OCI-LY7 (cell line): ENCODE data around the gene HELZ. TPM values are rescaled to one million over a fixed set of nuclear protein-coding genes. Genes with fewer than 3 reads are reported as not detected.

Source experiments
- BruUV-seq: library from RNA; stranded (reverse); fragments of 400-500 nt; replicated peaks from 2 replicates; lab custom pipeline; 2021; lab: Mats Ljungman, UMichigan
- CTCF ChIA-PET: fragments of 300-600 bp; sonication (Branson Sonifier 250); formaldehyde crosslinking; loops from one replicate; lab custom pipeline; 2022; ENCODE audit warnings: antibody characterized with exemption; ENCODE audit not compliant: unreplicated experiment; lab: Charles Lee
- POLR2A ChIA-PET: fragments of 300-600 bp; sonication (Branson Sonifier 250); formaldehyde crosslinking; loops from one replicate; lab custom pipeline; 2022; ENCODE audit warnings: antibody characterized with exemption; lab: Charles Lee
- DNase-seq: peaks from one replicate; pipeline ENCODE4 v3.0.0-alpha.2; 2015; ENCODE audit warnings: low spot score
- H2AFZ ChIP-seq: fragments of 200-600 bp; sonication (generic), shearing (Covaris generic); 2 replicates; pipeline ENCODE4 v1.6.1; 2014; ENCODE audit warnings: mild to moderate bottlenecking, antibody characterized with exemption, low read length, moderate library complexity
- H3K27ac ChIP-seq: fragments of 200-600 bp; sonication (generic); 2 replicates; pipeline ENCODE4 v1.5.1; 2014; ENCODE audit warnings: mixed run types, low read depth, mild to moderate bottlenecking, moderate library complexity, low read length, inconsistent platforms; ENCODE audit not compliant: poor library complexity, severe bottlenecking
- H3K36me3 ChIP-seq: fragments of 200-600 bp; sonication (generic); 2 replicates; pipeline ENCODE4 v1.6.1; 2014; ENCODE audit warnings: mild to moderate bottlenecking, antibody characterized with exemption, low read length, moderate library complexity, mixed read lengths; ENCODE audit not compliant: insufficient read depth
- H3K4me1 ChIP-seq: fragments of 200-600 bp; sonication (generic); 2 replicates; pipeline ENCODE4 v1.5.1; 2014; ENCODE audit warnings: mild to moderate bottlenecking, low read length; ENCODE audit not compliant: insufficient read depth, poor library complexity, severe bottlenecking
- H3K4me2 ChIP-seq: fragments of 200-600 bp; sonication (generic); 2 replicates; pipeline ENCODE4 v1.6.1; 2014; ENCODE audit warnings: mild to moderate bottlenecking, low read length
- H3K4me3 ChIP-seq: fragments of 200-600 bp; sonication (generic); 2 replicates; pipeline ENCODE4 v1.5.1; 2014; ENCODE audit warnings: mild to moderate bottlenecking, low read depth, low read length; ENCODE audit not compliant: poor library complexity, severe bottlenecking
- H3K79me2 ChIP-seq: fragments of 200-600 bp; sonication (generic); 2 replicates; pipeline ENCODE4 v1.6.1; 2016; ENCODE audit warnings: low read depth, mild to moderate bottlenecking, low read length, moderate library complexity, mixed read lengths; ENCODE audit not compliant: insufficient read depth
- H3K9me2 ChIP-seq: fragments of 200-600 bp; sonication (generic); 2 replicates; pipeline ENCODE4 v1.6.1; 2016; ENCODE audit warnings: mild to moderate bottlenecking, low read length, mixed read lengths; ENCODE audit not compliant: insufficient read depth
- H3K9me3 ChIP-seq: fragments of 200-600 bp; sonication (generic); 2 replicates; pipeline ENCODE4 v1.6.1; 2014; ENCODE audit warnings: mild to moderate bottlenecking, mixed run types, low read length, mixed read lengths
- H4K20me1 ChIP-seq: fragments of 200-600 bp; sonication (generic); 2 replicates; pipeline ENCODE4 v1.6.1; 2014; ENCODE audit warnings: mild to moderate bottlenecking, antibody characterized with exemption, low read length, moderate library complexity, mixed read lengths; ENCODE audit not compliant: insufficient read depth
- EZH2phosphoT487 ChIP-seq: fragments of 200-600 bp; sonication (generic); IDR thresholded peaks from 2 replicates; pipeline ENCODE4 v1.6.1; 2018; ENCODE audit warnings: low read depth, borderline replicate concordance, mild to moderate bottlenecking, mixed run types, antibody characterized with exemption, low read length, moderate library complexity, mixed read lengths
- intact Hi-C: fragments of 100-400 bp; cut with micrococcal nuclease; formaldehyde crosslinking; loops from one replicate; pipeline ENCODE4 v1.10.0; 2022; ENCODE audit not compliant: unreplicated experiment
- total RNA-seq, 2 experiments: library from RNA; depleted of rRNA in 1 of 2; stranded (reverse); fragments of >200 nt in 1 of 2; shearing (Covaris generic) in 1 of 2; gene quantifications; 2 replicates each; pipeline ENCODE4 v1.2.3, GENCODE V29; 2014 to 2022
- TF ChIP-seq, protein P1 (sequence below): fragments of 200-600 bp; sonication (generic); conservative IDR thresholded peaks from 2 replicates; pipeline ENCODE4 v1.5.1; 2014; ENCODE audit warnings: mild to moderate bottlenecking, antibody characterized with exemption, low read length, moderate library complexity, mixed read lengths

Gene HELZ
- total RNA-seq, 2 experiments from 2014 or later: 33.9 to 58.9 TPM

DNA sequence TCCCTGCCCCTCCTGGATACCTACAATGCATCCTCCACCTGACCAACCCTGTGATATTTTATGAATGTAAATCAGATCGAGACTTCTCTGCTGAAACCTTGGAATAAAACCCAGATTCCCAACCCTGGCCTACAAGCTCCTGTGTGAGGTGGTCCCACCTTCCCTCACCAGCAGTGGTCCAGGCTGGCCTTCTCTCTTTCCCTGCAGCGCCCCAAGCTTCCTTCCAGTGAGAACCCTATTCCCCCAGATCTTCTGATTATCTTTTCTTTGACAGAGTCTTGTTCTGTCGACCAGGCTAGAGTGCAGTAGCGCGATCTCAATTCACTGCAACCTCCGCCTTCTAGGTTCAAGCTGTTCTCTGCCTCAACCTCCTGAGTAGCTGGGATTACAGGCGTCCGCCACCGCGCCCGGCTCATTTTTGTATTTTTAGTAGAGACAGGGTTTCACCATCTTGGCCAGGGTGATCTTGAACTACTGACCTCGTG is 2.5 kb upstream of the HELZ start:
- intact Hi-C loops: no loop called here
- H3K4me2 ChIP-seq: peak overlapping the region; percentile 97; the same call in 1 of the 2 replicates

DNA sequence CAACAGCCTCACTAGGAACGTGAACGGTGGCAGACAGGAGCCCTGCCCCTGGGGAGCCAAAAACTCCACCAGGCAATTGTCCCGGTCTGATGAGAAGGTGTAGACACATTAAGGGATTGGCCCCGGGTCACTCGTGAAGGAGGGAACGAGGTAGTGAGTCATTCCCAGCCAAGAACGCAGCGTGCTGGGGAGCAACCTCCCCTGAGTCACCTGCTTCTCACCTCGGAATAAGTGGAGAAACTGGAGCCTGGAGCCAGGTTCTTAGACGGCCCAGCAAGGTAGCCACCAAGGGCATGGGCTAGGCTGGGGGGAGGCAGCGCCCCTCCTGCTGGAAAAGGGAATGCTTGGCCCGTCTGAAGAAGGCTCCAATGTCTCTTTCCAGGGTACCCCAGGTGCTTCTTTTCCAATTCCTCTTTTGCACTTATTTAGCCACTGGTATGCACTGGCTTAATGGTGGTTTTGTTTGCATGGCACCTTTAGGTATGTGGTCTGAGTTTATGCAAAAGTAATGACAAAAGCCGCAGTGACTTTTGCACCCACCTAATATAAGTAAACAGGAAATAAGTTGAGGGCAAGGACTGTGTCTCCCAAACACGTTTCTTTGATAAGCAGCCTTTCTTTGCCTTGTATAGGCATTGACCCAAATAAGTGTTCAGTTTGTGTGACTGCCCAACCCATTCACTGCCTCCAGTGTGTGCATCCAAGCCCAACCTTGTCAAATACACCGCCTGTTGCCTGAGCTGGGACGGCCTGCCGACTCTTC is 1.8 kb upstream of the HELZ start:
- no TSS peak for BruUV-seq
- intact Hi-C loops: no loop called here
- Histone ChIP-seq H3K4me3 (no peak overlapping the region), H4K20me1 (peaks cover 17% of the 10 kb centered on the region), H3K9me3 (no peaks in the 10 kb centered on the region), H3K79me2 (peaks cover 21% of the 10 kb centered on the region), H3K4me2 (peak overlapping the region; percentile 97; the same call in 1 of the 2 replicates), H3K27ac (no peak overlapping the region), H3K9me2 (no peaks in the 10 kb centered on the region), H2AFZ (no peak overlapping the region), H3K4me1 (peaks cover 23% of the 10 kb centered on the region), H3K36me3 (peaks cover 1% of the 10 kb centered on the region)
- ChIA-PET POLR2A (no interaction called here), CTCF (no interaction called here)
- no peak for TF ChIP-seq EZH2phosphoT487
- TF ChIP-seq, protein P1, sequence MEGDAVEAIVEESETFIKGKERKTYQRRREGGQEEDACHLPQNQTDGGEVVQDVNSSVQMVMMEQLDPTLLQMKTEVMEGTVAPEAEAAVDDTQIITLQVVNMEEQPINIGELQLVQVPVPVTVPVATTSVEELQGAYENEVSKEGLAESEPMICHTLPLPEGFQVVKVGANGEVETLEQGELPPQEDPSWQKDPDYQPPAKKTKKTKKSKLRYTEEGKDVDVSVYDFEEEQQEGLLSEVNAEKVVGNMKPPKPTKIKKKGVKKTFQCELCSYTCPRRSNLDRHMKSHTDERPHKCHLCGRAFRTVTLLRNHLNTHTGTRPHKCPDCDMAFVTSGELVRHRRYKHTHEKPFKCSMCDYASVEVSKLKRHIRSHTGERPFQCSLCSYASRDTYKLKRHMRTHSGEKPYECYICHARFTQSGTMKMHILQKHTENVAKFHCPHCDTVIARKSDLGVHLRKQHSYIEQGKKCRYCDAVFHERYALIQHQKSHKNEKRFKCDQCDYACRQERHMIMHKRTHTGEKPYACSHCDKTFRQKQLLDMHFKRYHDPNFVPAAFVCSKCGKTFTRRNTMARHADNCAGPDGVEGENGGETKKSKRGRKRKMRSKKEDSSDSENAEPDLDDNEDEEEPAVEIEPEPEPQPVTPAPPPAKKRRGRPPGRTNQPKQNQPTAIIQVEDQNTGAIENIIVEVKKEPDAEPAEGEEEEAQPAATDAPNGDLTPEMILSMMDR: no peak
- DNase-seq: no peak

More for the DNA sequence above, 2.5 kb upstream of the HELZ start:
- no TSS peak for BruUV-seq
- no peaks in the 10 kb centered on the region for H3K9me2 ChIP-seq
- peaks cover 20% of the 10 kb centered on the region for H3K79me2 ChIP-seq
- no peak overlapping the region for H3K27ac ChIP-seq
- TF ChIP-seq, protein P1: no peak
- no peak for TF ChIP-seq EZH2phosphoT487
- no peak overlapping the region for H2AFZ ChIP-seq
- H3K9me3 ChIP-seq: no peaks in the 10 kb centered on the region
- no peak overlapping the region for H3K4me3 ChIP-seq
- POLR2A ChIA-PET: no interaction called here
- peaks cover 16% of the 10 kb centered on the region for H4K20me1 ChIP-seq
- no peaks in the 10 kb centered on the region for H3K36me3 ChIP-seq
- DNase-seq: no peak
- H3K4me1 ChIP-seq: peaks cover 23% of the 10 kb centered on the region
- CTCF ChIA-PET: no interaction called here

DNA sequence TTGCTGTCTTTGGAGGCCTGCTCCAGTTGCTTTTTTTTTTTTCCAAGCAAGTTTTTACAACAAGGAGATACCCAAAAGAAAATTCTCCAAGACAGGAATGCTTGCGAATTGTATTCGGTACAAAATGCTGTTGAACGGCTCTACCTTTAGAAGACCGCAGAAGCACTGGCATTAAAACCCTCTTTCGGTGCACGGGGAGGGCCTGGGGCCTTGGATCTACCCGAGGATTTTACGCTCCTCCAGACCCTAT is 1.3 kb upstream of the HELZ start:
- H3K4me2 ChIP-seq: peak overlapping the region; percentile 97
- H3K79me2 ChIP-seq: peaks cover 26% of the 10 kb centered on the region
- no peak overlapping the region for H3K27ac ChIP-seq
- no peaks in the 10 kb centered on the region for H3K9me2 ChIP-seq
- H4K20me1 ChIP-seq: peaks cover 21% of the 10 kb centered on the region
- intact Hi-C loops: no loop called here
- POLR2A ChIA-PET: no interaction called here
- no peak overlapping the region for H2AFZ ChIP-seq
- DNase-seq: no peak
- BruUV-seq: no TSS peak
- CTCF ChIA-PET: no interaction called here
- peak overlapping the region; percentile 79 for H3K4me3 ChIP-seq
- no peak for TF ChIP-seq EZH2phosphoT487
- H3K9me3 ChIP-seq: no peaks in the 10 kb centered on the region
- H3K4me1 ChIP-seq: peaks cover 23% of the 10 kb centered on the region
- H3K36me3 ChIP-seq: peaks cover 6% of the 10 kb centered on the region
